Measurements from ENCODE around the gene PIGN. TPM values are rescaled to one million over a fixed set of nuclear protein-coding genes. Genes with fewer than 3 reads are reported as not detected.

Gene PIGN
- total and polyA plus RNA-seq, 2 donors = 8.2 to 13.5 TPM

DNA sequence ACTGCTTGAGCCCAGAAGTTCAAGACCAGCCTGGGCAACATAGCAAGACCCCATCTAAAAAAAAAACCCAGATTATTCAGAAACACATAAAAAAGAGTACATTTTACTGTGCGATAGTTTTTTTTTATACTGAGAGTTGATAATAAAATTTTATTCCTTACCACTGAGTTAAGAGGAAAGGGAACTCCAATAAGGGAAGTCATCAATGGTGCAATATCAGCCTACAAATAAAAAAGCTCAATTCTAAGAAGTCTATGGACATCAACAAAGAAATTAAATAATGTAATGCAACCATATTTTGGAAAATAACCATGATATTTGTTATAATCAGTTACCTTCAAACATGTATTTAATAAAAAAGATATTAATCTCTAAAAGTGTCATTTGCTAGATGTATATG, 46.6 kb downstream of the PIGN start:
- no peak for DNase-seq (ENCODE audit: low read depth in 6 of 9, low spot score in 9 of 9)
- Histone ChIP-seq H3K27me3 (ENCODE audit: control insufficient read depth in 2 of 2, insufficient read depth in 1 of 2, low read length in 1 of 2) (no peaks in the 10 kb centered on the region), H3K4me3 (ENCODE audit: low read length in 2 of 2) (no peak overlapping the region), H3K4me1 (ENCODE audit: control insufficient read depth in 2 of 2, insufficient read depth in 2 of 2, low read length in 2 of 2) (no peaks in the 10 kb centered on the region), H3K27ac (ENCODE audit: low read depth in 1 of 2, low read length in 1 of 2) (no peak overlapping the region), H3K9me3 (ENCODE audit: control insufficient read depth in 2 of 2, insufficient read depth in 1 of 2, low read length in 1 of 2) (no peaks in the 10 kb centered on the region), H3K36me3 (ENCODE audit: control insufficient read depth in 2 of 2, insufficient read depth in 2 of 2, low read length in 1 of 2) (peaks cover 9 to 15% of the 10 kb centered on the region in 2 donors)
- WGBS = 45% methylated on average over 1 of the region's 1 CpG

DNA sequence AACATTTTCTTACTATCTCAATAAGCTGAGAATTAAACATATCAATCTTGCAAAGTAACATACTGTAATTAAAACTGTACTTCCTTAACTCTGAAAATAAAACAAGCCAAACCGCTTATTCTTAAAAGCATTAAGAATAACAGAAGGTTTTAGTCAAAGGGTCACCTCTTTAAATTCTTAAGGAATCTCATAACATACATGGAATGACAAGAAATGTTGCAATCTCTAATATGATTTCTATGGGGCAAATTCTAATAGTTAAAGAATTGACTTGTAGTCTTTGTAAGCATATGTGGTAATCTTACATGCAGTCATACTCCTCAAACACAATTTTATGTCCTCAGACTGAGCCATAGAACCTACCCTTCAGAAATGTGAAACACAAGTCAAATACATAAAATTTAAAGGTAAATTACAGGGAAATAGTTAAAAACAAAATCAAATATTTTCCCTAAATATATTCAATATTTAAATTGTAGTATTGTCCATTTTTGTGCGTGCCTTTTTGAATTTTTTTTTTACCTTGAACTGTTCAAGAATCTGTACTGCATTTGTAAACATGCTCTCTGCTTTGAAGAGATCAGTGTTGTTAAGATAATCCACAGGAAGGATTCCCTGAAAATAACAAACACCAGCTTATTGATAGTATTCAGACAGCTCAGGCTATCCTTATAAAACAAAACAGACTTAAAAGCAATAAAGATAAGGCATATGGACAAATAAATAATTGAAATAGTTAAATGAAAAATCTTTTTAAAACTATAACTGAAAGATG, 48.2 kb downstream of the PIGN start:
- Histone ChIP-seq H3K4me1 (ENCODE audit: control insufficient read depth in 2 of 2, insufficient read depth in 2 of 2, low read length in 2 of 2) (no peaks in the 10 kb centered on the region), H3K27ac (ENCODE audit: low read depth in 1 of 2, low read length in 1 of 2) (no peak overlapping the region), H3K4me3 (ENCODE audit: low read length in 2 of 2) (no peak overlapping the region), H3K27me3 (ENCODE audit: control insufficient read depth in 2 of 2, insufficient read depth in 1 of 2, low read length in 1 of 2) (no peaks in the 10 kb centered on the region), H3K36me3 (ENCODE audit: control insufficient read depth in 2 of 2, insufficient read depth in 2 of 2, low read length in 1 of 2) (peaks cover 8 to 9% of the 10 kb centered on the region in 2 donors), H3K9me3 (ENCODE audit: control insufficient read depth in 2 of 2, insufficient read depth in 1 of 2, low read length in 1 of 2) (no peaks in the 10 kb centered on the region)
- whole genome bisulfite sequencing = 97% methylated on average over 2 of the region's 2 CpGs
- no peak for DNase-seq (ENCODE audit: low read depth in 6 of 9, low spot score in 9 of 9)

DNA sequence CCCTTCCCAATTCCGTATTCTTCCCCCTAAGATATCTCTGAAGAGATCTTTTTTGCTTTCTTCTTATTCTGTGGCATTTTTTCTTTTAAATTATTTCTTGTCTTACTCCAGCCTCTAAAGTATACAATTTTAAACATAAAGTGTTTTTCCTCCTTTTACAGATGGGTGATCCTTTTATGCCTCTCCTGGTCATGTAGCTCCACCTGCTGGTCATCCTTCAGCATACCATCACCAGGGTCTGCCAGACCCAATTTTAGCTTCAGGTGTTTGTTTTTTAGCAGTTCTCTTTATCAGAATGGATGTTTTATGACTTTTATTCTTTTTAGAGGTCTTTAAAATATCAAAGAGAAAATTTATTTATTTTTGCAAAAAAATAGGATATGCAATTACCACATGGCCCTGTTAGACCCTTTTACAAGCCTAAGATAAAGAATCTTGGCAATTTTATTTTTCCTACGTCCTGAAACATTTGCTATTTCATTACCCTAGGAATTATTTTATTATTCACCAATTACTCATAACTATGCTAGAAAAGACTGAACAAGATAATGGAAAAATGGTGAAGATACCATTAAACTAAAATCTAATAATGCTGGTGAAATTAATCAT, 55.5 kb downstream of the PIGN start:
- 99% methylated on average over 2 of the region's 2 CpGs for WGBS
- Histone ChIP-seq H3K4me1 (ENCODE audit: control insufficient read depth in 2 of 2, insufficient read depth in 2 of 2, low read length in 2 of 2) (no peaks in the 10 kb centered on the region), H3K27ac (ENCODE audit: low read depth in 1 of 2, low read length in 1 of 2) (no peak overlapping the region), H3K36me3 (ENCODE audit: control insufficient read depth in 2 of 2, insufficient read depth in 2 of 2, low read length in 1 of 2) (no peaks in the 10 kb centered on the region), H3K9me3 (ENCODE audit: control insufficient read depth in 2 of 2, insufficient read depth in 1 of 2, low read length in 1 of 2) (no peaks in the 10 kb centered on the region), H3K4me3 (ENCODE audit: low read length in 2 of 2) (no peak overlapping the region), H3K27me3 (ENCODE audit: control insufficient read depth in 2 of 2, insufficient read depth in 1 of 2, low read length in 1 of 2) (no peaks in the 10 kb centered on the region)
- DNase-seq (ENCODE audit: low read depth in 6 of 9, low spot score in 9 of 9) = peak; percentile 18 to 74 (median 44)

DNA sequence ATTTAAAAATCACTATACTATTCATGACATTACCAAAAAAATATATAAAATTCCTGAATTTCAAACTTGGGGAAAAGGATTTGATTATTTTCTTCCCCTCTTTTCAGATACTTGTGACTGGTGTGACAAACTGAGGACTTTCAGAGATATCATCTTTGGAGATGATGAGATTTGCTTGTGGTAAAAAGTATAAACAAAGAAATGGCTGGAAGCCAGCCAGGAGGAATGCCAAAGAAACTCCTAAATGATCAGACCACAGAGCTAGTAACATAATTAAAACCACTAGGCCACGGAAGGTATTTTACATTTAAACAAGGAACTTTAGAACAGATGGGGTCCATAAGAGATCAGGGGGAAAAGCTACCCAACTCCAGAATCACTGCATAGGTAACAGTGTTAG, 58.7 kb downstream of the PIGN start:
- WGBS = 26% methylated on average over 1 of the region's 1 CpG
- Histone ChIP-seq H3K27ac (ENCODE audit: low read depth in 1 of 2, low read length in 1 of 2) (no peak overlapping the region), H3K4me1 (ENCODE audit: control insufficient read depth in 2 of 2, insufficient read depth in 2 of 2, low read length in 2 of 2) (no peaks in the 10 kb centered on the region), H3K4me3 (ENCODE audit: low read length in 2 of 2) (no peak overlapping the region), H3K27me3 (ENCODE audit: control insufficient read depth in 2 of 2, insufficient read depth in 1 of 2, low read length in 1 of 2) (no peaks in the 10 kb centered on the region), H3K36me3 (ENCODE audit: control insufficient read depth in 2 of 2, insufficient read depth in 2 of 2, low read length in 1 of 2) (no peaks in the 10 kb centered on the region), H3K9me3 (ENCODE audit: control insufficient read depth in 2 of 2, insufficient read depth in 1 of 2, low read length in 1 of 2) (no peaks in the 10 kb centered on the region)
- DNase-seq (ENCODE audit: low read depth in 6 of 9, low spot score in 9 of 9) = no peak

DNA sequence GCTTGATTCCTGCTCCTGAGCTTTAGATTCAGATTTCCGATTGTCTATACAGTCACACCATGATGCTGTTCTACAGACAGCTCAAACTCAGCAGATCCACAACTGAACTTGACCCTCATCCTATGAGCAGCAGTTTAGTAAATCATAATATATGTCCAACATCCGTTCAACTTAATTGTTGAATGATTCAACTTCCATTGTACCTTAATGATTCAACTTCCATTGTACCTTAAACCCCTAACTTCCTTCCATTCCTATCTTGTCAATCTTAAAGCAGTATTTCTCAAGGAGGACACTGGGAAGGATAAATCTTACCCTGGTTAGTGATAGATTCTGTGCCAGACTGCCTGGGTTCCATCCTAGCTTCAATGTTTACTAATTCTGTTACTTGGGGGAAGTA, 60.1 kb downstream of the PIGN start:
- Histone ChIP-seq H3K9me3 (ENCODE audit: control insufficient read depth in 2 of 2, insufficient read depth in 1 of 2, low read length in 1 of 2) (no peaks in the 10 kb centered on the region), H3K36me3 (ENCODE audit: control insufficient read depth in 2 of 2, insufficient read depth in 2 of 2, low read length in 1 of 2) (no peaks in the 10 kb centered on the region), H3K27ac (ENCODE audit: low read depth in 1 of 2, low read length in 1 of 2) (no peak overlapping the region), H3K27me3 (ENCODE audit: control insufficient read depth in 2 of 2, insufficient read depth in 1 of 2, low read length in 1 of 2) (no peaks in the 10 kb centered on the region), H3K4me3 (ENCODE audit: low read length in 2 of 2) (no peak overlapping the region), H3K4me1 (ENCODE audit: control insufficient read depth in 2 of 2, insufficient read depth in 2 of 2, low read length in 2 of 2) (no peaks in the 10 kb centered on the region)
- 96% methylated on average over 2 of the region's 2 CpGs for WGBS
- DNase-seq (ENCODE audit: low read depth in 6 of 9, low spot score in 9 of 9) = no peak

DNA sequence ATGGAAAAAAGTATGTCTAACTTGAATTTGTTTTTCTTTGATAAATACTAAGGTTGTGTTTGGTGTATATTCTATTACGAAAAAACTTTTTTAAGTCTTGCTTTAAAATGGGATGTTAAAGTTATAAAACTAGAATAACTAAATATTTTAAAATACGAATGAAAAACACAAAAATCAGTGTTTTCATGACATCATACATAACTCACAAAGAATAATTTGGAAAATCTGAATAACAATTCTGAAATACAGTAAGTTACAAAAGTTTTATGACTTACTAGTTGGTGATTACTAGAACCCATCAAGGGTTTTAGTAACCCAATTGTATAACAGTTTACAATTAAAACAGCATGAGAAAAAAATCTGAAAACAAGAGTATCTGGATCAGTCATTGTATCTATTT, 61.2 kb downstream of the PIGN start:
- WGBS = 99% methylated on average over 2 of the region's 2 CpGs

DNA sequence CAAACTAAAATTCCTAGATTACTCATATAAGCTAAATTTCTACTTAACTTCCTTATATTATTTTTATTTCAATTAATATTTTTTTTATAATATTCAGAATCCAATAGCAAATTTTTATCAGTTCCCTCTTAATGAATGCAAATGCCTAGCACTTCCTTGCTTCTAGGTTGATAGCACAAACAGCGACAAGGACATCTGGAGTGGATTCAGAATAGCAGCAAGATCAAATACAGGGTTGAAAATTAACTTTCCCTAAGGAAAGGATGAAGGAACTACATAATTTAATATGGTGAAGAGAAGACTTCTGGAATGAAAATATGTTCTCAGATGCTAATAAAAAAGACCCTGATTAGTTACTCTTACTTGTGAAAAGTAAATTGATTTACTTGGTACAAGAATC, 64.5 kb downstream of the PIGN start:
- DNase-seq (ENCODE audit: low read depth in 6 of 9, low spot score in 9 of 9) = no peak
- Histone ChIP-seq H3K4me1 (ENCODE audit: control insufficient read depth in 2 of 2, insufficient read depth in 2 of 2, low read length in 2 of 2) (no peaks in the 10 kb centered on the region), H3K36me3 (ENCODE audit: control insufficient read depth in 2 of 2, insufficient read depth in 2 of 2, low read length in 1 of 2) (no peaks in the 10 kb centered on the region), H3K27me3 (ENCODE audit: control insufficient read depth in 2 of 2, insufficient read depth in 1 of 2, low read length in 1 of 2) (no peaks in the 10 kb centered on the region), H3K9me3 (ENCODE audit: control insufficient read depth in 2 of 2, insufficient read depth in 1 of 2, low read length in 1 of 2) (no peaks in the 10 kb centered on the region), H3K4me3 (ENCODE audit: low read length in 2 of 2) (no peak overlapping the region), H3K27ac (ENCODE audit: low read depth in 1 of 2, low read length in 1 of 2) (no peak overlapping the region)
- 100% methylated on average over 1 of the region's 1 CpG for WGBS

More for the DNA sequence above, 61.2 kb downstream of the PIGN start:
- DNase-seq (ENCODE audit: low read depth in 6 of 9, low spot score in 9 of 9) = no peak
- Histone ChIP-seq H3K9me3 (ENCODE audit: control insufficient read depth in 2 of 2, insufficient read depth in 1 of 2, low read length in 1 of 2) (no peaks in the 10 kb centered on the region), H3K36me3 (ENCODE audit: control insufficient read depth in 2 of 2, insufficient read depth in 2 of 2, low read length in 1 of 2) (no peaks in the 10 kb centered on the region), H3K27ac (ENCODE audit: low read depth in 1 of 2, low read length in 1 of 2) (no peak overlapping the region), H3K27me3 (ENCODE audit: control insufficient read depth in 2 of 2, insufficient read depth in 1 of 2, low read length in 1 of 2) (no peaks in the 10 kb centered on the region), H3K4me3 (ENCODE audit: low read length in 2 of 2) (no peak overlapping the region), H3K4me1 (ENCODE audit: control insufficient read depth in 2 of 2, insufficient read depth in 2 of 2, low read length in 2 of 2) (no peaks in the 10 kb centered on the region)

DNA sequence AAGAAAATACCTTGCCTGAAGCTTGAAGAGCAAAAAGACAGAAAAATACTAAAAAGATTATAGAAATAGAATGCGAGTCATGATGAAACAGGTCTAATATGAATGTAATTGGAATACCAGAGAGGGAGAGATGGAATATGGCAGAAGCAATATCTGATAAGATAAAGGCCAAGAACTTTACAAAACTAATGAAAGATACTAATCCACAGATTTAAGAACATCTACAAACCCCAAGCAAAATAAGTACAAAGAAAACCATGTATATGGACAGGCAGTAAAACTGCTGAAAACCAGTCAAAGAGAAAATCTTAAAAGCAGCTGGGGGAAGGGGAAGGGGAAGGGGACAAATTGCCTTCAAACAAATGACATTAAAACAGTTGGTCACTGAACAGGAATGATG, 67.0 kb downstream of the PIGN start:
- H3K27me3 ChIP-seq (ENCODE audit: control insufficient read depth in 2 of 2, insufficient read depth in 1 of 2, low read length in 1 of 2) = no peaks in the 10 kb centered on the region
- WGBS = 99% methylated on average over 1 of the region's 1 CpG
- H3K4me3 ChIP-seq (ENCODE audit: low read length in 2 of 2) = no peak overlapping the region
- DNase-seq (ENCODE audit: low read depth in 6 of 9, low spot score in 9 of 9) = no peak
- H3K36me3 ChIP-seq (ENCODE audit: control insufficient read depth in 2 of 2, insufficient read depth in 2 of 2, low read length in 1 of 2) = no peaks in the 10 kb centered on the region
- H3K9me3 ChIP-seq (ENCODE audit: control insufficient read depth in 2 of 2, insufficient read depth in 1 of 2, low read length in 1 of 2) = no peaks in the 10 kb centered on the region
- no peak overlapping the region for H3K27ac ChIP-seq (ENCODE audit: low read depth in 1 of 2, low read length in 1 of 2)
- no peaks in the 10 kb centered on the region for H3K4me1 ChIP-seq (ENCODE audit: control insufficient read depth in 2 of 2, insufficient read depth in 2 of 2, low read length in 2 of 2)

DNA sequence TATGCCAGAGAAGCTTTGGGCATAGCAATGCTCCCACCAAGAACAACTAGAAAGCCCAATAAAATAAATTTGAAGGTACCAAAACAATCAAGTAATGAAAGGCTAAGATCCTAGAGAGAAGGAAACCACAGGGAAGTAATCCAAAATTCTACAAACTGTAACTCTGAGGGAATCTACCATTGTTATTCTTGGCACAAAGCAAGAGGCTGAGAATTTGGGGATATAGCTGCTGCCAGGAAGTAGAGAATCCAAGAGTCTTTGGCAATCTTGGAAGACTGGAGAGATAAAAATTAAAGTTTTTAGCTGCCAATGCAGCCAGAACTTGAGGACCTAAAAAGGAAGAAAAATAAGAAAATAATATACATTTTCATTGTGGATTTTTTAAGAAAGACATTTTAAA, 68.5 kb downstream of the PIGN start:
- H3K4me1 ChIP-seq (ENCODE audit: control insufficient read depth in 2 of 2, insufficient read depth in 2 of 2, low read length in 2 of 2) = no peaks in the 10 kb centered on the region
- no peak for DNase-seq (ENCODE audit: low read depth in 6 of 9, low spot score in 9 of 9)
- H3K9me3 ChIP-seq (ENCODE audit: control insufficient read depth in 2 of 2, insufficient read depth in 1 of 2, low read length in 1 of 2) = no peaks in the 10 kb centered on the region
- no peak overlapping the region for H3K4me3 ChIP-seq (ENCODE audit: low read length in 2 of 2)
- no peaks in the 10 kb centered on the region for H3K27me3 ChIP-seq (ENCODE audit: control insufficient read depth in 2 of 2, insufficient read depth in 1 of 2, low read length in 1 of 2)
- H3K27ac ChIP-seq (ENCODE audit: low read depth in 1 of 2, low read length in 1 of 2) = no peak overlapping the region
- H3K36me3 ChIP-seq (ENCODE audit: control insufficient read depth in 2 of 2, insufficient read depth in 2 of 2, low read length in 1 of 2) = no peaks in the 10 kb centered on the region

Measured in thymus (tissue), 11 donors.